ENCODE results near the gene SLC39A6.

- TF ChIP-seq POLR2A (IDR thresholded peaks at IDR 0.05) (no peak), CTCF (IDR thresholded peaks at IDR 0.05) (no peak)
Measured at GRCh38 chr18:36160959-36161371, 31.8 kb upstream of the SLC39A6 start.
